ENCODE measurements around the gene ATOH1.

ATOH1 gene

GRCh38 chr4:93828995-93829819 is 654 bp downstream of the ATOH1 start:
- Mint-ChIP-seq H3K36me3 (ENCODE audit: low read depth) (peaks cover 10% of the 10 kb centered on the region), H3K4me3 (peak overlapping the region; percentile 13), H3K9me3 (peaks cover 4% of the 10 kb centered on the region), H3K27me3 (peaks cover 92% of the 10 kb centered on the region), H3K27ac (no peak overlapping the region), H3K4me1 (ENCODE audit: low read depth) (peaks cover 15% of the 10 kb centered on the region)

GRCh38 chr4:93829820-93830687 is 1.5 kb downstream of the ATOH1 start:
- no peak overlapping the region for H3K27ac Mint-ChIP-seq
- no peak overlapping the region for H3K4me3 Mint-ChIP-seq
- H3K27me3 Mint-ChIP-seq: peaks cover 92% of the 10 kb centered on the region

GRCh38 chr4:93831716-93832496 is 3.4 kb downstream of the ATOH1 start:
- H3K4me1 Mint-ChIP-seq (ENCODE audit: low read depth): peaks cover 15% of the 10 kb centered on the region
- H3K4me3 Mint-ChIP-seq: no peak overlapping the region
- H3K27ac Mint-ChIP-seq: no peak overlapping the region
- peaks cover 10% of the 10 kb centered on the region for H3K36me3 Mint-ChIP-seq (ENCODE audit: low read depth)
- H3K27me3 Mint-ChIP-seq: peaks cover 86% of the 10 kb centered on the region
- peaks cover 4% of the 10 kb centered on the region for H3K9me3 Mint-ChIP-seq

More at GRCh38 chr4:93829820-93830687, 1.5 kb downstream of the ATOH1 start:
- Mint-ChIP-seq H3K4me1 (ENCODE audit: low read depth) (peaks cover 15% of the 10 kb centered on the region), H3K36me3 (ENCODE audit: low read depth) (peaks cover 10% of the 10 kb centered on the region), H3K9me3 (peaks cover 4% of the 10 kb centered on the region)

- H3K9me3 Mint-ChIP-seq: peaks cover 4% of the 10 kb centered on the region
- peaks cover 64% of the 10 kb centered on the region for H3K27me3 Mint-ChIP-seq
These were observed 5.9 kb downstream of the ATOH1 start for GRCh38 chr4:93834249-93835066.

GRCh38 chr4:93835929-93836328 is 7.4 kb downstream of the ATOH1 start:
- H3K27ac Mint-ChIP-seq: no peak overlapping the region
- no peaks in the 10 kb centered on the region for H3K36me3 Mint-ChIP-seq (ENCODE audit: low read depth)
- no peaks in the 10 kb centered on the region for H3K9me3 Mint-ChIP-seq
- peaks cover 51% of the 10 kb centered on the region for H3K27me3 Mint-ChIP-seq
- H3K4me1 Mint-ChIP-seq (ENCODE audit: low read depth): no peaks in the 10 kb centered on the region
- H3K4me3 Mint-ChIP-seq: no peak overlapping the region

More at GRCh38 chr4:93834249-93835066, 5.9 kb downstream of the ATOH1 start:
- Mint-ChIP-seq H3K4me3 (no peak overlapping the region), H3K4me1 (ENCODE audit: low read depth) (peaks cover 6% of the 10 kb centered on the region), H3K27ac (no peak overlapping the region), H3K36me3 (ENCODE audit: low read depth) (peaks cover 4% of the 10 kb centered on the region)

- no peak overlapping the region for H3K27ac Mint-ChIP-seq
- no peak overlapping the region for H3K4me3 Mint-ChIP-seq
- no peaks in the 10 kb centered on the region for H3K36me3 Mint-ChIP-seq (ENCODE audit: low read depth)
- no peaks in the 10 kb centered on the region for H3K4me1 Mint-ChIP-seq (ENCODE audit: low read depth)
- no peaks in the 10 kb centered on the region for H3K9me3 Mint-ChIP-seq
- H3K27me3 Mint-ChIP-seq: peaks cover 16% of the 10 kb centered on the region
These were observed 11.2 kb downstream of the ATOH1 start for GRCh38 chr4:93839704-93840103.

GRCh38 chr4:93841803-93842345 is 13.3 kb downstream of the ATOH1 start:
- Mint-ChIP-seq H3K9me3 (no peaks in the 10 kb centered on the region), H3K27ac (no peak overlapping the region), H3K4me3 (no peak overlapping the region), H3K27me3 (peaks cover 4% of the 10 kb centered on the region), H3K36me3 (ENCODE audit: low read depth) (no peaks in the 10 kb centered on the region), H3K4me1 (ENCODE audit: low read depth) (no peaks in the 10 kb centered on the region)

- Mint-ChIP-seq H3K27me3 (peaks cover 3% of the 10 kb centered on the region), H3K9me3 (no peaks in the 10 kb centered on the region), H3K4me1 (ENCODE audit: low read depth) (no peaks in the 10 kb centered on the region), H3K4me3 (no peak overlapping the region), H3K36me3 (ENCODE audit: low read depth) (no peaks in the 10 kb centered on the region), H3K27ac (no peak overlapping the region)
These were observed 14.2 kb downstream of the ATOH1 start for GRCh38 chr4:93842601-93843252.

- Mint-ChIP-seq H3K27me3 (peaks cover 3% of the 10 kb centered on the region), H3K4me1 (ENCODE audit: low read depth) (no peaks in the 10 kb centered on the region), H3K9me3 (no peaks in the 10 kb centered on the region)
These were observed 15.2 kb downstream of the ATOH1 start for GRCh38 chr4:93843772-93844171.

GRCh38 chr4:93852680-93853079 is 24.1 kb downstream of the ATOH1 start:
- Mint-ChIP-seq H3K4me1 (ENCODE audit: low read depth) (no peaks in the 10 kb centered on the region), H3K27ac (no peak overlapping the region), H3K27me3 (no peaks in the 10 kb centered on the region), H3K4me3 (no peak overlapping the region), H3K36me3 (ENCODE audit: low read depth) (no peaks in the 10 kb centered on the region), H3K9me3 (no peaks in the 10 kb centered on the region)

More at GRCh38 chr4:93843772-93844171, 15.2 kb downstream of the ATOH1 start:
- Mint-ChIP-seq H3K36me3 (ENCODE audit: low read depth) (no peaks in the 10 kb centered on the region), H3K27ac (no peak overlapping the region), H3K4me3 (no peak overlapping the region)

- Mint-ChIP-seq H3K4me3 (no peak overlapping the region), H3K4me1 (ENCODE audit: low read depth) (no peaks in the 10 kb centered on the region), H3K36me3 (ENCODE audit: low read depth) (no peaks in the 10 kb centered on the region), H3K27me3 (no peaks in the 10 kb centered on the region), H3K9me3 (peaks cover 3% of the 10 kb centered on the region), H3K27ac (no peak overlapping the region)
These were observed 27.4 kb downstream of the ATOH1 start for GRCh38 chr4:93855926-93856325.

GRCh38 chr4:93865650-93866049 is 37.1 kb downstream of the ATOH1 start:
- no peak overlapping the region for H3K4me3 Mint-ChIP-seq
- H3K36me3 Mint-ChIP-seq (ENCODE audit: low read depth): no peaks in the 10 kb centered on the region
- H3K4me1 Mint-ChIP-seq (ENCODE audit: low read depth): no peaks in the 10 kb centered on the region
- peaks cover 3% of the 10 kb centered on the region for H3K9me3 Mint-ChIP-seq
- H3K27me3 Mint-ChIP-seq: no peaks in the 10 kb centered on the region
- no peak overlapping the region for H3K27ac Mint-ChIP-seq

GRCh38 chr4:93867416-93868001 is 39.0 kb downstream of the ATOH1 start:
- no peaks in the 10 kb centered on the region for H3K27me3 Mint-ChIP-seq
- no peaks in the 10 kb centered on the region for H3K4me1 Mint-ChIP-seq (ENCODE audit: low read depth)
- H3K36me3 Mint-ChIP-seq (ENCODE audit: low read depth): no peaks in the 10 kb centered on the region
- H3K27ac Mint-ChIP-seq: no peak overlapping the region
- no peaks in the 10 kb centered on the region for H3K9me3 Mint-ChIP-seq
- H3K4me3 Mint-ChIP-seq: no peak overlapping the region

Measured in stimulated activated naive CD8-positive, alpha-beta T cell treated with anti-CD3 and anti-CD28 coated beads, Interleukin-15, Interleukin-2, amounts not matched to agents 100 ng/mL and 50 ng/mL, for 24 hours (primary cell).